Activated CD4-positive, CD25-positive, alpha-beta regulatory T cell treated with anti-CD3 and anti-CD28 coated beads, Interleukin-2, amount 50 U/mL, for 16 hours (primary cell): ENCODE results near the gene EBF3.

Experiments used
- DNase-seq: peaks from one replicate; pipeline ENCODE4 v3.0.0-alpha.2; 2020; ENCODE audit warnings: low read depth, low spot score

The EBF3 gene

GRCh38 chr10:129912166-129912917 is 51.7 kb downstream of the EBF3 start:
- DNase-seq, result no peak

GRCh38 chr10:129911451-129912165 is 52.5 kb downstream of the EBF3 start:
- no peak for DNase-seq

- DNase-seq, result no peak
Observed at GRCh38 chr10:129910861-129911260, 53.2 kb downstream of the EBF3 start.

GRCh38 chr10:129909531-129910256 is 54.4 kb downstream of the EBF3 start:
- DNase-seq, result no peak

- no peak for DNase-seq
Observed at GRCh38 chr10:129909080-129909479, 55.0 kb downstream of the EBF3 start.

- DNase-seq, result no peak
Observed at GRCh38 chr10:129908406-129908805, 55.7 kb downstream of the EBF3 start.

GRCh38 chr10:129905553-129905952 is 58.5 kb downstream of the EBF3 start:
- no peak for DNase-seq

- DNase-seq, result no peak
Observed at GRCh38 chr10:129904323-129904722, 59.8 kb downstream of the EBF3 start.

- DNase-seq, result no peak
Observed at GRCh38 chr10:129901389-129902006, 62.6 kb downstream of the EBF3 start.

GRCh38 chr10:129900825-129901224 is 63.2 kb downstream of the EBF3 start:
- DNase-seq, result no peak

- no peak for DNase-seq
Observed at GRCh38 chr10:129899276-129900130, 64.6 kb downstream of the EBF3 start.

- no peak for DNase-seq
Observed at GRCh38 chr10:129898706-129899268, 65.3 kb downstream of the EBF3 start.

GRCh38 chr10:129897871-129898626 is 66.0 kb downstream of the EBF3 start:
- DNase-seq, result no peak

- no peak for DNase-seq
Observed at GRCh38 chr10:129896860-129897200, 67.2 kb downstream of the EBF3 start.

- no peak for DNase-seq
Observed at GRCh38 chr10:129896136-129896859, 67.8 kb downstream of the EBF3 start.

GRCh38 chr10:129895811-129896135 is 68.3 kb downstream of the EBF3 start:
- no peak for DNase-seq

GRCh38 chr10:129894698-129895097 is 69.4 kb downstream of the EBF3 start:
- no peak for DNase-seq

GRCh38 chr10:129893104-129894089 is 70.7 kb downstream of the EBF3 start:
- DNase-seq, result no peak
